ENCODE measurements around the gene CACNA2D1.

- TF ChIP-seq EZH2 (IDR thresholded peaks at IDR 0.05) (no peak), SP1 (IDR thresholded peaks at IDR 0.05; ENCODE audit: low read depth) (no peak), CEBPB (IDR thresholded peaks at IDR 0.05; ENCODE audit: low read depth) (no peak), CTCF (IDR thresholded peaks at IDR 0.05 in 2 of 3, conservative IDR thresholded peaks at IDR 0.05 in 1 of 3; ENCODE audit: borderline replicate concordance in 1 of 3, insufficient read depth in 1 of 3, low read depth in 2 of 3, low read length in 2 of 3) (no peak), POLR2A (IDR thresholded peaks at IDR 0.05; ENCODE audit: borderline replicate concordance, extremely low read depth, insufficient read depth, insufficient read length) (no peak), EZH2phosphoT487 (IDR thresholded peaks at IDR 0.05; ENCODE audit: borderline replicate concordance) (no peak), MAX (IDR thresholded peaks at IDR 0.05) (no peak), POLR2AphosphoS5 (IDR thresholded peaks at IDR 0.05; ENCODE audit: low read depth, low read length) (no peak)
Measured at GRCh38 chr7:82250598-82250997, 193.0 kb downstream of the CACNA2D1 start.

Data from HCT116 (cell line).